SK-N-SH (cell line): ENCODE results near the gene ATP11C.

Source experiments
- EZH2phosphoT487 ChIP-seq: fragments of 200-600 bp; sonication (generic); IDR thresholded peaks from 2 replicates; pipeline ENCODE4 v1.6.1; 2017; ENCODE audit warnings: low read depth, mixed run types, mild to moderate bottlenecking, antibody characterized with exemption, moderate library complexity, borderline replicate concordance
- GABPA ChIP-seq: IDR thresholded peaks from 2 replicates; pipeline ENCODE4 v1.4.0; 2012; ENCODE audit warnings: low read depth, mild to moderate bottlenecking
- MEF2A ChIP-seq: IDR thresholded peaks from 2 replicates; pipeline ENCODE4 v1.4.0; 2012; ENCODE audit warnings: low read depth, borderline replicate concordance
- RCOR1 ChIP-seq: fragments of 150-350 bp; IDR thresholded peaks from 2 replicates; pipeline ENCODE4 v1.6.1; 2017; ENCODE audit warnings: antibody characterized with exemption, low read length
- SMC3 ChIP-seq: IDR thresholded peaks from 2 replicates; pipeline ENCODE4 v1.6.1; 2012; ENCODE audit warnings: low read depth, low read length, improper control_type of control experiment
- TF ChIP-seq, protein P1 (sequence below): IDR thresholded peaks from 2 replicates; pipeline ENCODE4 v1.6.1; 2012; ENCODE audit warnings: mild to moderate bottlenecking, low read depth, low read length, moderate library complexity
- TF ChIP-seq, protein P2 (sequence below): IDR thresholded peaks from 2 replicates; pipeline ENCODE4 v1.4.0; 2012; ENCODE audit warnings: low read depth

DNA sequence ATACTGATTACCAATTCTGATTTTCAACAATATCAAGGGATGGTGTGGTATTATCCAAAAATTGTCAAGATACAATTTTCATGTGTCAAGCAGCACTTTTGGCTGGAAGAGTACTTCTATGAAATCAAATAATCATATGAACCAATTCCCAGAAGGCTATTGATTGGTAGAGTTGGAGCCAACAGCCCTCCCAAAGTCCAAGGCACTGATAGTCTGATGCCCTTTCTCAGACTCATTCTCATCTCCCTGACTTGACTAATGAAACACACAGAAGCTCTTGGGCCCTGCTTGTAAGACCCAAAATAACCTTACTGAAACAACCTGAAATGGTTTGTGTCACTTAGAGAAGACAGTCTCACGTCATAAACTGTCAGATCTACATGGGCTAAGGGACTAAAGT is 48.9 kb downstream of the ATP11C start:
- TF ChIP-seq EZH2phosphoT487 (no peak), GABPA (no peak), RCOR1 (no peak), MEF2A (no peak), SMC3 (no peak)
- TF ChIP-seq, protein P1, sequence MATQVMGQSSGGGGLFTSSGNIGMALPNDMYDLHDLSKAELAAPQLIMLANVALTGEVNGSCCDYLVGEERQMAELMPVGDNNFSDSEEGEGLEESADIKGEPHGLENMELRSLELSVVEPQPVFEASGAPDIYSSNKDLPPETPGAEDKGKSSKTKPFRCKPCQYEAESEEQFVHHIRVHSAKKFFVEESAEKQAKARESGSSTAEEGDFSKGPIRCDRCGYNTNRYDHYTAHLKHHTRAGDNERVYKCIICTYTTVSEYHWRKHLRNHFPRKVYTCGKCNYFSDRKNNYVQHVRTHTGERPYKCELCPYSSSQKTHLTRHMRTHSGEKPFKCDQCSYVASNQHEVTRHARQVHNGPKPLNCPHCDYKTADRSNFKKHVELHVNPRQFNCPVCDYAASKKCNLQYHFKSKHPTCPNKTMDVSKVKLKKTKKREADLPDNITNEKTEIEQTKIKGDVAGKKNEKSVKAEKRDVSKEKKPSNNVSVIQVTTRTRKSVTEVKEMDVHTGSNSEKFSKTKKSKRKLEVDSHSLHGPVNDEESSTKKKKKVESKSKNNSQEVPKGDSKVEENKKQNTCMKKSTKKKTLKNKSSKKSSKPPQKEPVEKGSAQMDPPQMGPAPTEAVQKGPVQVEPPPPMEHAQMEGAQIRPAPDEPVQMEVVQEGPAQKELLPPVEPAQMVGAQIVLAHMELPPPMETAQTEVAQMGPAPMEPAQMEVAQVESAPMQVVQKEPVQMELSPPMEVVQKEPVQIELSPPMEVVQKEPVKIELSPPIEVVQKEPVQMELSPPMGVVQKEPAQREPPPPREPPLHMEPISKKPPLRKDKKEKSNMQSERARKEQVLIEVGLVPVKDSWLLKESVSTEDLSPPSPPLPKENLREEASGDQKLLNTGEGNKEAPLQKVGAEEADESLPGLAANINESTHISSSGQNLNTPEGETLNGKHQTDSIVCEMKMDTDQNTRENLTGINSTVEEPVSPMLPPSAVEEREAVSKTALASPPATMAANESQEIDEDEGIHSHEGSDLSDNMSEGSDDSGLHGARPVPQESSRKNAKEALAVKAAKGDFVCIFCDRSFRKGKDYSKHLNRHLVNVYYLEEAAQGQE: no peak
- TF ChIP-seq, protein P2, sequence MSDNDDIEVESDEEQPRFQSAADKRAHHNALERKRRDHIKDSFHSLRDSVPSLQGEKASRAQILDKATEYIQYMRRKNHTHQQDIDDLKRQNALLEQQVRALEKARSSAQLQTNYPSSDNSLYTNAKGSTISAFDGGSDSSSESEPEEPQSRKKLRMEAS: no peak
